NCI-H1048 (cell line): ENCODE measurements around the gene CACNB4.
"Not testable (repeated sequence)": the region's sequence is repeated elsewhere in the genome, so short reads cannot be mapped to it uniquely, and the experiment has no call there.

Source experiments
- DNase-seq: peaks from one replicate; lab custom pipeline; 2025; lab: John Stamatoyannopoulos, UW

CACNB4 gene

GRCh38 chr2:152098496-152099366, at the start of gene CACNB4:
Gene CACNB4 (minus strand): TSS chr2:152099044.
- DNase-seq, result no peak

DNA sequence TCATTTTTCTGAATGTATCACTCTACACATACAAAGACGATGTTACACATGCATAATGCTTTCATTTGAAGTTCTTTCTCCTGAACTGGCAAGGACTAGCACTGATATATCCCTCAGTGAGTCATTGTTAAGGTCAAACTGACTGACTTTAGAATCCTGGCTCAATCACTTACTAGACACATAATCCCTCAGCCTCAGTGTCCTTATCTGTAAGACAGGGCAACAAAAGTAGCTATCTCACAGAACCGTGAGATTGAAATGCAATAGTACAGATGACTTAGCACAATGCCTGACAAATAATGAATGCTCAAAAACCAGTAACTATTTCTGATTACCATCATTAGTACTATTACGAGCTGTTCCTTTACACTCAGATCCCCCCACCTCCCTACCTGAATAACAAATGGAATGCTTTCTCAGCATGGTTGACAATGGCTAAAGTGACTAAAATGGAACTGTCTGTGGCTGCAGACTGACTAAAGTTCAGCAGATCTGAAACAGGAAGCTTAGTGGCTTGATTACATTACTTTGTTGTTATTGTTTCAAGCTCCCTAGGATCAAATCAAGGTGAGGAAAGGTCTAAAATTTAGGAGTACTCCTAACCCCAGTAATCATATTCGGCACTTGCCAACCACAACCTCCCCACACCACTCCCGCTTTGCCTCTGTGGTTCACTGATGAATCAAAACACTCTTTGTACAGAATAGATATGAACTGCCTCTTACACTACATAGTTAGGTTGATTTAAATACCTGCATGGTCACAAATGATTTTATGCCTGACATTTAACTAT, 35.8 kb upstream of the CACNB4 start:
- DNase-seq, result no peak

DNA sequence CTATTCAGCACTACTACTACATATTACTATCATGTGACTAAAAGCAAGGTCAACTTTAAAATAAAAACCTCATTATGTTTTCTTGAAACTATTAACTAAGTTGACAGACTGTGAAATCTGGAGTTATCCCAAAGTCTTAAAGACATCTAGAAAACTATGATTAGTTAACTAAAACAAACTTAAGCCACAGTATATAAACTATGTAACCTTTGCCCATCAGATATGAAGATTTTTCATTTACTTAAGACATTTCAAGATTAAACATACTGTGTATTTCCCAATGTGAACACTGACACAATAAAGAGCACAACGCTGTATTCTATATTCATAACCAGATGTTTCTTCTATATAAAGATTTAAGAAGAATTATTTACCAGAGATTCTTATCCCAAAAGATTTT, 33.5 kb upstream of the CACNB4 start:
- DNase-seq, result no peak

GRCh38 chr2:152127628-152128027, 28.8 kb upstream of the CACNB4 start:
- DNase-seq, result no peak

- no peak for DNase-seq
These were observed 27.8 kb upstream of the CACNB4 start for GRCh38 chr2:152126664-152127063.

DNA sequence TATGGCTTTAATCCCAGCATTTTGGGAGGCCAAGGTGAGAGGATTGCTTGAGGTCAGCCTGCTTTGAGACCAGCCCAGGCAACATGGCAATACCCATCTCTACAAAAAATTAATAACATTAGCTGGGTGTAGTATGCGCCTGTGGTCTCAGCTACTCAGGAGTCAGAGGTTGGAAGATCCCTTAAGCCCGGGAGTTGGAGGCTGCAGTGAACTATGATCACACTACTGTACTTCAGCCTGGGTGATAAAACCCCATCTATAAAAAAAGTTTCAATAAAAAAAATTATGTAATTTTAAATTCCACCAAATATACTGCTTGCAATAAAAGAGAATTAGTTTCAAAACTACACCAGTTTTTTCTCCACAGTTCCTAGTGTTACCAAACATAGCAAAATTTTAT, 23.3 kb upstream of the CACNB4 start:
- DNase-seq, result no peak

DNA sequence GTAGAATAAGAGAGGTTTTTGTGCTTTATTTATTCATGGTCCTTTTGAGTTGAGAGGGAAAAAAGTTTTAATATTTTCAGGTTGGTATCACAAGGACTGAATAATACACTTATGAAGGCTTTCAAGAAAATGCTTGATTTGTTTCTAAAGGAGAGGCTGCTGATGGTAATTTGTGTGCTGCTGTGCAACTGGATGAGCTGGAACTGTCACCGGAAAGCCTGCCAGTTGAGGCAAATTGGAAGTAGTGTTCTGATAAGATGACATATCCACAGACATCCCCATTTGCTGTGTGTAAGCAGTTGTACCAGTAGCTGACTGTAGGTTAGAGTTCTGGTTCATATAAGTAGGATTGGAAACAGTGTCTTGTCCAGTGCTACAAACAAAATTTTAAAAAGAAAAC, 21.6 kb upstream of the CACNB4 start:
- no peak for DNase-seq

DNA sequence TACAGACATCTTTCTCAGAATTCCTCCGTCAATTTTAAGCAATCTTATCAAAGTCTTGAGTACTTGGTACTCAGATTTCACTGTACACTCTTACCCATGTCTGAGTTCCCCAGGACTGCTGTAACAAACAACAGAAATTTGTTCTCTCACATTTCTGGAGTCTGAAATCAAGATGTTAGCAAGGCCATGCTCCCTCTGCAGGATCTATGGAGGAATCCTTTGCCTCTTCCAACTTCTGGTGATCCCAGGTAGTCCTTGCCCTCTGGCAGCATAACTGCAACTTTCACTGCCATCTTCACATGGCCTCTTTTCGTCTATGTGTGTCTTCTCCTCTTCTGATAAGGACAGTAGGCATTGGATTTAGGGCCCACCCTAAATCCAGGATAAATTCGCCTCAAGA, 17.1 kb upstream of the CACNB4 start:
- no peak for DNase-seq

- no peak for DNase-seq
These were observed 15.5 kb upstream of the CACNB4 start for GRCh38 chr2:152114366-152114765.

- not testable (repeated sequence) for DNase-seq
These were observed 8.3 kb upstream of the CACNB4 start for GRCh38 chr2:152107140-152107539.

DNA sequence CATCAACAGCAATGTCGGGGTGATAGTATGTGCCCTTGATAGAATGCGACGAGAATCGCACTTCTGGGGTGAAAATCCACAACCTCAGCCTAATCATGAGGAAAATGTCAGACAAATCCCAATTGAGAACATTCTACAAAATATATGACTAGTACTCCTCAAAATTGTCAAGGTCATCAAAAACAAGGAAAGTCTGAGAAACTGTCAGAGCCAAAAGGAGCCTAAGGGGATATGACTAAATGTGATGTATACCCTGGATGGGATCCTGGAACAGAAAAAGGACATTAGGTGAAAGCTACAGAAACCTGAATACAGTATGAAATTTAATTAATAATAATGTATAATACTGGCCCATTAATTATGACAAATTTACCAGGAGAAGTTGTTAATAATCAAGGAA, 7.6 kb upstream of the CACNB4 start:
- DNase-seq, result no peak

GRCh38 chr2:152103271-152103670, 4.4 kb upstream of the CACNB4 start:
- DNase-seq, result no peak

DNA sequence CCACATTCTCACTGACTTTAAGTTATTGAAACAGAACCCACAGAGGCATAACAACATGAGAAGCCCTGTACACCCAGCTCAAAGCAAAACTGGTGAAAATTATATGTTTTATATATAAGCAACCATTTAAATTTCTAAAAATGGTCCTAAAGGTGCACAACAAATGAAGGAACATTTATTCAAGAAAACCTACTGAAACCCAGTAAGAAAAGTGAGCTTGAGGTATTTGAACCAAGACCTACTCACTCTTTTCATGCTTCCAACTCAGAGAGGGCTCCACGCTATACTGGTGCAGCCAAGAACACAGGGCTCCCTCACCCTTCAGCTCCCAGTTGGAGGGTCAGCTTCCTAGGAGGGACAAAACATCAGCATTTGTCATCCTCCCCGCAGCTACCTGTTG, 2.1 kb upstream of the CACNB4 start:
- DNase-seq, result no peak

DNA sequence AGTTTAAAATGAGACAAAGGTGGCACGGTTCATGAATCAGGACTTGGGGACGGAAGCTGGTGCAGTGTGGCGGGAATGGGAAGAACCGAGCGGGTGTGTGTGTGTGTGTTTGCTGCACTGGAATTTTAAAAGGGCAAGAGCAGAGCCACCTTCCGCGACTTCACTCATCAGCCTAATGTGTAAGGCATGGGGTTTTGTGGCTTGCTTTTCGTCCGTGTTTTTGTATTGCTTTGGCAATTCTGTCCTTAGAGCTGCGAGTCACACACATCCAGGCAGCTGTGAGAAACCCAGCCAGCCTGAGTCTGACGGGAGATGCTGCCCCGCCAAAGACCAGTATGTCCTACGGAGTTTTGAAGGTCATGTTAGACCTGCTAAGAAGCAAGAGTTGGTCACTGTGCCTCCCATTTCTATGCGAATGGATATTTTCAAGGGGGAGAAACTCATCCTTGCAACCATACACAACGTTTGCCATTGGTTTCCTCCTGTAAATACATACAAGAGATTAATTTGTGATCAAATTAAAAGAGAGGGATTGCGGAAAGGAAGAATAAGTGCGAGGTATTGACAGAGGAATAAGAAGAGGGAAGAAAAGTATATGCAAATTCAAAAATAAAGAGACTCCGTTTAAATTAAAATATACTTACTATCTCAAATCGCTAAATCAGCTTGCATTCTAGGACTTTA, 665 bp upstream of the CACNB4 start:
- DNase-seq, result no peak

- no peak for DNase-seq
These were observed 896 bp downstream of the CACNB4 start for GRCh38 chr2:152097801-152098495.

DNA sequence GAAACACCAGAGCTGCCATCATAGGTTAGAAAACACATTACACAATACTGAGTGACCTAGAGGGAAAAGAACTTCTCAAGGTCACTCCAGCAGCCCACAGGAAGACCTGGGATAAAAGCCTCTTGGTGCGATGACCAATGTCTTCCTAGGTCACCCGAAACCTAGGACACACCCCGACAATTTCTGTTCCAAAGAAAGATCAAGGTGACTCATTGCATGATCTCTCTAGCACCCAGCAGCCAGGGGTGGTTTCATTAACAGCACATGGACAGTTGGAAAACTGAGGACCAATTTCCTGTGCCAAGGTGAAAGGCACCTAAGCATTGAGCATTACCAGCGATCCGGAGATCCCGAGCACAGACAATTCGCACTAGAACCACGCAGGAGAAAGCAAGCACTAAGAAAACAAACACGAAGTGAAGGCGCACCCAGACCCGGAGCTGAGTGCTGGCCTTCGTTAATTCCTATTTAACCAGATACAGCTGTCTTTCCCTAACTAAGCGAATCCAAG, 1.5 kb downstream of the CACNB4 start:
- DNase-seq, result no peak

GRCh38 chr2:152095146-152095545, 3.7 kb downstream of the CACNB4 start:
- no peak for DNase-seq

GRCh38 chr2:152094014-152094413, 4.8 kb downstream of the CACNB4 start:
- DNase-seq, result no peak

DNA sequence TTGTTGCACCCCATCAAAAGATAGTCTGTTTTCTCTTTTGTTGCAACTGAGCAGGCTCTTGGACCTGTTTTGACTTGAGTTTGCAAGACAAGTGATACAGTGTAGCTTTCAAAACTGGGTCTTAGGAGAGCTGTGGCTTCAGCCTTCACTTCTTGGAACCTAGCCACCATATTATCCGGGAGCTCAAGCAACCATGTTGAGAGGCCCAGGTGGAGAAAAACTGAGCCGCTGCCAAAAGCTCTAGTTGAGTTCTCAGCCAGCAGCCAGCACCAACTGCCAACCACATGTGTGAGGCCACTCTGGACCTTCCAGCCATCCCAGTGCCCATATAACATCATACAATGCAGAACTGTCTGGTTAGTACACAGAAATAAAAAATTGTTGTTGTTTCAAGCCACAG, 5.4 kb downstream of the CACNB4 start:
- no peak for DNase-seq

DNA sequence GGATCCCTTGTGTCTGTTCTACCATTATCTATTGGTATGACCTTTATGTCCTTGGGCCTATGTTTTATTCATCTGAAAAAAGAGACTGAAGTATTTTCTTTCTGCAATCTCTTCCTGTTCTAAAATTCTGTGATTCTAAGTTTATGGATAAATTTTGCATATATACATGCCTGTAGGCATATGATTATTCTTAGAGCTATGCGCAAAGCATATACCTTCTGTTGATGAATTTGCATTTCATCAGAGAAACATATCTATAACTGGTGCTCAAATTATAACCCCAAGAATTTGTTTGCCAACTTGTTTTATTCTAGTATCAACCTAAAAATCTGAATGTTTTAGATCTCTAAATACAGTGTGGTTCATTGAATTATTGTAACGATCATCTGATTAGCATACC, 6.7 kb downstream of the CACNB4 start:
- no peak for DNase-seq

GRCh38 chr2:152090726-152091125, 8.1 kb downstream of the CACNB4 start:
- not testable (repeated sequence) for DNase-seq

- no peak for DNase-seq
These were observed 9.6 kb downstream of the CACNB4 start for GRCh38 chr2:152089238-152089637.
